SK-N-SH treated with all-trans-retinoic acid at 6 μM for 48 hours (cell line): Measurements from ENCODE around the gene DDX60.
A peak's percentile ranks its signal among the peaks of the same experiment; 100 is the strongest.

Source experiments
- ATAC-seq: fragments of 200-7000 bp; cut with Tn5 transposase; 3 replicates; pipeline ENCODE4 v1.9.1; 2020; ENCODE audit warnings: mild to moderate bottlenecking, moderate library complexity
- ARNTL ChIP-seq: fragments of 450-650 bp; formaldehyde crosslinking; IDR thresholded peaks from 2 replicates; pipeline ENCODE4 v1.5.0; 2020; ENCODE audit warnings: low read depth, mild to moderate bottlenecking, moderate library complexity, borderline replicate concordance
- BACH2 ChIP-seq: fragments of 250-450 bp; sonication (Bioruptor Pico); IDR thresholded peaks from 2 replicates; pipeline ENCODE4 v1.9.0; 2021; ENCODE audit warnings: mild to moderate bottlenecking, borderline replicate concordance
- CSDC2 ChIP-seq: fragments of 250-450 bp; sonication (Bioruptor Pico); IDR thresholded peaks from 2 replicates; pipeline ENCODE4 v1.5.0; 2020; ENCODE audit warnings: mild to moderate bottlenecking, moderate library complexity
- GLIS3 ChIP-seq: fragments of 250-450 bp; sonication (Bioruptor Pico); IDR thresholded peaks from 2 replicates; pipeline ENCODE4 v1.5.0; 2020; ENCODE audit warnings: mild to moderate bottlenecking, moderate library complexity
- ISL1 ChIP-seq: fragments of 250-450 bp; sonication (Bioruptor Pico); IDR thresholded peaks from 2 replicates; pipeline ENCODE4 v2.1.2; 2022; ENCODE audit warnings: mild to moderate bottlenecking, moderate library complexity
- OSR1 ChIP-seq: fragments of 250-450 bp; sonication (Bioruptor Pico); IDR thresholded peaks from 2 replicates; pipeline ENCODE4 v1.8.0; 2022; ENCODE audit warnings: moderate library complexity, mild to moderate bottlenecking, inconsistent platforms
- PPARA ChIP-seq: fragments of 250-450 bp; sonication (Bioruptor Pico); IDR thresholded peaks from 2 replicates; pipeline ENCODE4 v1.5.0; 2020; ENCODE audit warnings: mild to moderate bottlenecking, borderline replicate concordance
- RARB ChIP-seq: fragments of 250-450 bp; sonication (Bioruptor Pico); IDR thresholded peaks from 2 replicates; pipeline ENCODE4 v1.8.0; 2021; ENCODE audit warnings: mild to moderate bottlenecking, moderate library complexity
- TCF4 ChIP-seq: fragments of 250-450 bp; sonication (Bioruptor Pico); IDR thresholded peaks from 2 replicates; pipeline ENCODE4 v1.8.0; 2021; ENCODE audit warnings: mild to moderate bottlenecking, moderate library complexity, borderline replicate concordance
- TOX ChIP-seq: fragments of 250-450 bp; sonication (Bioruptor Pico); IDR thresholded peaks from 2 replicates; pipeline ENCODE4 v1.8.0; 2021; ENCODE audit warnings: mild to moderate bottlenecking, moderate library complexity, borderline replicate concordance
- ZC3H10 ChIP-seq: fragments of 250-450 bp; sonication (Bioruptor Pico); IDR thresholded peaks from 2 replicates; pipeline ENCODE4 v1.5.1; 2021; ENCODE audit warnings: mild to moderate bottlenecking, moderate library complexity
- ZFP3 ChIP-seq: fragments of 250-450 bp; sonication (Bioruptor Pico); IDR thresholded peaks from 2 replicates; pipeline ENCODE4 v1.5.0; 2020; ENCODE audit warnings: mild to moderate bottlenecking, moderate library complexity
- ZFP30 ChIP-seq: fragments of 450-650 bp; formaldehyde crosslinking; IDR thresholded peaks from 2 replicates; pipeline ENCODE4 v1.5.0; 2022; ENCODE audit warnings: mild to moderate bottlenecking, moderate library complexity
- ZNF565 ChIP-seq: fragments of 450-650 bp; formaldehyde crosslinking; conservative IDR thresholded peaks from 2 replicates; pipeline ENCODE4 v1.5.0; 2020; ENCODE audit warnings: low read depth, mild to moderate bottlenecking, moderate library complexity
- ZNF8 ChIP-seq: fragments of 450-650 bp; formaldehyde crosslinking; IDR thresholded peaks from 2 replicates; pipeline ENCODE4 v1.5.0; 2020; ENCODE audit warnings: mild to moderate bottlenecking, moderate library complexity
- TF ChIP-seq, protein P1 (sequence below): fragments of 250-450 bp; sonication (Bioruptor Pico); IDR thresholded peaks from 2 replicates; pipeline ENCODE4 v1.8.0; 2020; ENCODE audit warnings: mild to moderate bottlenecking, moderate library complexity, borderline replicate concordance
- TF ChIP-seq, protein P2 (sequence below): fragments of 250-450 bp; sonication (Bioruptor Pico); IDR thresholded peaks from 2 replicates; pipeline ENCODE4 v1.5.1; 2021; ENCODE audit warnings: mild to moderate bottlenecking, moderate library complexity
- TF ChIP-seq, protein P3 (sequence below): fragments of 250-450 bp; sonication (Bioruptor Pico); IDR thresholded peaks from 2 replicates; pipeline ENCODE4 v1.5.1; 2020; ENCODE audit warnings: low read depth, mild to moderate bottlenecking, moderate library complexity
- TF ChIP-seq, protein P4 (sequence below): fragments of 250-450 bp; sonication (Bioruptor Pico); IDR thresholded peaks from 2 replicates; pipeline ENCODE4 v1.5.0; 2020; ENCODE audit warnings: mild to moderate bottlenecking, moderate library complexity

Gene DDX60

DNA sequence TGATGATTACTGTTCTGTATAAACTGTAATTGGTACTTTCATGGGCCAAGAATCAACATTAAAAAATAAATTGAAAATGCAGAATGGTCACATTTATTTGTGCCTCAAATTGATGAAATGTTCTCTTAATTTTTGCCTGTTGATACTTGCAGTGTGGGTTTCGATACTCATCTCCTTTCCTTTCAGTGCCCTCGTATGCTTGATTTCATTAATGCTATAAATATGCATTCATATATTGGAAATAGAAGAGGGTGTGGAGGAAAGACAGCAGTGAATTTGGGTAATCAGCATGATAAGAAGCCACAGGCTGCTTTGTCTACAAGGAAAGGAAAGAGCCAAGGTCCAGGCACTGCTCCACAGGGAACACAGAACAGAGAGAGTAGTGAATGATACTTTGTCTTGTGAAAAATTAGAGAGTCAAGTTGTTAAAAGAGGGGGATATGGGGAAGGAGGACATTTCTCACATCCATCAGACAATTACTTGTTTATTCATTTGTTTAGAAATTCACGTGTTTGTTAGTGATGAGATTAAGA is 1.0 kb upstream of the DDX60 start:
- no peak for TF ChIP-seq PPARA (CRISPR knock-in tag)
- TF ChIP-seq CSDC2 (CRISPR knock-in tag): no peak
- no peak for TF ChIP-seq BACH2 (CRISPR knock-in tag)
- TF ChIP-seq ZC3H10 (CRISPR knock-in tag): no peak
- TF ChIP-seq, protein P1, sequence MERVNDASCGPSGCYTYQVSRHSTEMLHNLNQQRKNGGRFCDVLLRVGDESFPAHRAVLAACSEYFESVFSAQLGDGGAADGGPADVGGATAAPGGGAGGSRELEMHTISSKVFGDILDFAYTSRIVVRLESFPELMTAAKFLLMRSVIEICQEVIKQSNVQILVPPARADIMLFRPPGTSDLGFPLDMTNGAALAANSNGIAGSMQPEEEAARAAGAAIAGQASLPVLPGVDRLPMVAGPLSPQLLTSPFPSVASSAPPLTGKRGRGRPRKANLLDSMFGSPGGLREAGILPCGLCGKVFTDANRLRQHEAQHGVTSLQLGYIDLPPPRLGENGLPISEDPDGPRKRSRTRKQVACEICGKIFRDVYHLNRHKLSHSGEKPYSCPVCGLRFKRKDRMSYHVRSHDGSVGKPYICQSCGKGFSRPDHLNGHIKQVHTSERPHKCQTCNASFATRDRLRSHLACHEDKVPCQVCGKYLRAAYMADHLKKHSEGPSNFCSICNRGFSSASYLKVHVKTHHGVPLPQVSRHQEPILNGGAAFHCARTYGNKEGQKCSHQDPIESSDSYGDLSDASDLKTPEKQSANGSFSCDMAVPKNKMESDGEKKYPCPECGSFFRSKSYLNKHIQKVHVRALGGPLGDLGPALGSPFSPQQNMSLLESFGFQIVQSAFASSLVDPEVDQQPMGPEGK (CRISPR knock-in tag): no peak
- no peak for TF ChIP-seq TOX (CRISPR knock-in tag)
- TF ChIP-seq RARB: no peak
- TF ChIP-seq, protein P2, sequence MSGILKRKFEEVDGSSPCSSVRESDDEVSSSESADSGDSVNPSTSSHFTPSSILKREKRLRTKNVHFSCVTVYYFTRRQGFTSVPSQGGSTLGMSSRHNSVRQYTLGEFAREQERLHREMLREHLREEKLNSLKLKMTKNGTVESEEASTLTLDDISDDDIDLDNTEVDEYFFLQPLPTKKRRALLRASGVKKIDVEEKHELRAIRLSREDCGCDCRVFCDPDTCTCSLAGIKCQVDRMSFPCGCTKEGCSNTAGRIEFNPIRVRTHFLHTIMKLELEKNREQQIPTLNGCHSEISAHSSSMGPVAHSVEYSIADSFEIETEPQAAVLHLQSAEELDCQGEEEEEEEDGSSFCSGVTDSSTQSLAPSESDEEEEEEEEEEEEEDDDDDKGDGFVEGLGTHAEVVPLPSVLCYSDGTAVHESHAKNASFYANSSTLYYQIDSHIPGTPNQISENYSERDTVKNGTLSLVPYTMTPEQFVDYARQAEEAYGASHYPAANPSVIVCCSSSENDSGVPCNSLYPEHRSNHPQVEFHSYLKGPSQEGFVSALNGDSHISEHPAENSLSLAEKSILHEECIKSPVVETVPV (CRISPR knock-in tag): no peak
- TF ChIP-seq, protein P3, sequence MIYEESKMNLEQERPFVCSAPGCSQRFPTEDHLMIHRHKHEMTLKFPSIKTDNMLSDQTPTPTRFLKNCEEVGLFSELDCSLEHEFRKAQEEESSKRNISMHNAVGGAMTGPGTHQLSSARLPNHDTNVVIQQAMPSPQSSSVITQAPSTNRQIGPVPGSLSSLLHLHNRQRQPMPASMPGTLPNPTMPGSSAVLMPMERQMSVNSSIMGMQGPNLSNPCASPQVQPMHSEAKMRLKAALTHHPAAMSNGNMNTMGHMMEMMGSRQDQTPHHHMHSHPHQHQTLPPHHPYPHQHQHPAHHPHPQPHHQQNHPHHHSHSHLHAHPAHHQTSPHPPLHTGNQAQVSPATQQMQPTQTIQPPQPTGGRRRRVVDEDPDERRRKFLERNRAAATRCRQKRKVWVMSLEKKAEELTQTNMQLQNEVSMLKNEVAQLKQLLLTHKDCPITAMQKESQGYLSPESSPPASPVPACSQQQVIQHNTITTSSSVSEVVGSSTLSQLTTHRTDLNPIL (CRISPR knock-in tag): no peak
- TF ChIP-seq, all 23 proteins: peak for 0
- ATAC-seq: no peak

DNA sequence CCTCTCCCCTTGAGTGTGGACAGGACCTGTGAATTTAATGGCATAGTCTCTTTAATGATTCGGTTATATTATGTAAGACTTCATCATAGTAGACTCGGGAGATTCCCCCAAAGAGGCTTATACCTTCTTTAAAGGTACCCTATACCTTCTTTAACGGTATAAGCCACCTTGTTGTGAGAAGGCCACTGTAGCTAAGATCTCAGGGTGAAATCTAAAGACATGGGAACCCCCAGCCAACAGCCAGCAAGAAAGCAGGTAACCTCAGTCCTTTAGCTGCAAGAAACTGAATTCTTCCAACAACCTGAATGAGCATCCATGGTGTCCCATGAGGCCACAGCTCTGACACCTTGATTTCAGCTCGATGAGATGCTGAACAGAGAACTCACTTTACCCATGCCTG is 931 bp downstream of the DDX60 start:
- peak; percentile 12 for ATAC-seq
- TF ChIP-seq ZNF565 (CRISPR knock-in tag): no peak
- TF ChIP-seq GLIS3: no peak
- no peak for TF ChIP-seq RARB
- TF ChIP-seq, protein P3 (CRISPR knock-in tag): no peak
- TF ChIP-seq, protein P2 (CRISPR knock-in tag): no peak
- no peak for TF ChIP-seq ARNTL (CRISPR knock-in tag)

DNA sequence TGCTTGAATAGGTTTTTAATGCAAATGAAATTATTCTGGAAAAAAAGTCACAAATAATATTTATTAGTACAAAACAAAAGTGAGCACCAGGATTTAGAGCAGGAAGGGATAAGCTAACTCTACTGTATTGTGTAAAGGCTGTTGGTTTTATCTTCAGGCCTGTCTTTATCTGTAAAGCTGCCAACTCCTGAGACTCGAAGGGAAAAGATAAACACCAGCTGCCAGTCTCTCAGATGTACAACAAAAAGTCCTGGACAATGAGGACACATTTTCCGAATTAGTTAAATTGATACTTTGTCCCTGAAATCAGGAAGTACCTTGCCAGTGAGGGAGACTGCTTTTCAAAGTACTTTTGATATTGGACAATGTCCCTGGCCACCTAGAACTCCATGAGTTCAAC is 8.8 kb downstream of the DDX60 start:
- TF ChIP-seq TCF4 (CRISPR knock-in tag) (peak; percentile 33; the same call in 1 of the 2 replicates), OSR1 (no peak), ISL1 (0 out of 2 replicates have a peak, but pooled peaks have one; percentile 8)
- ATAC-seq: no peak; the same call in 2 of the 3 replicates

DNA sequence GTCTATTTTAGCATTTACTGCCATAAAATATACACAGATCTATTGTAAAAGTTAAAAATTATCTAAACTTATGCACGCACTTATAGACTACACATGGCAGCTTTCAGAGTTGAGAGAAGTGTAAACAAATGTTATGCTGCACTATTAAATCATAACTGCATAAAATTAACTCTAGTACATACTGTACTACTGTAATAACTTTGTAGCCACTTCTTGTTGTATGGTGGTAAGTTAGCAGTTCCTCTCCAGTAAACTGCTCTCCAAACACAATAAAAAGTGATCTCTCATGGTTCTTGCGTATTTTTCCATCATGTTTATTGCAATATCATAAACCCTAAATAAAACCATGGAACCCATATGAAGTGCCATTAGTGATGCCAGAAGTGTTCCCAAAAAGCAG is 9.6 kb downstream of the DDX60 start:
- no peak for ATAC-seq

DNA sequence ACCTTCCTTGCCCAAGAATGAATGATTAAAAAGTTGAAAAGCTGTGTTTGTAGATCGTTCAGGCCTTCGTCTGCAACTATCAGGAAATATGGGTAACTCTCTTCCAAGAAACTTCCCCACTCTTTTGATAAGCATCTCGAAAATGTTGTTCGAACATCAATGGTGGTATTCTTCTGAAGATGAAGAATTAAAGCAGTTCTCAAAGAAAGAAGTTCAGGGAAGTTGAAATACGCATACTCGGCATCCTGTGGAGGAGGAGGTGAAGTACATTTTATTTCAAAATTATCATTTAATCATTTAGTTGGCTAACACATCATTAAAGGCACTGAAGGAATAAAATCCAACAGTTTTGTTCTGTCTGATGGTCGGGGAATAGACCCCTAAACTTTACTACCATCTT is 12.1 kb downstream of the DDX60 start:
- no peak for ATAC-seq
- TF ChIP-seq OSR1: no peak
- TF ChIP-seq CSDC2 (CRISPR knock-in tag): no peak
- TF ChIP-seq ZFP30 (CRISPR knock-in tag): no peak
- TF ChIP-seq ZC3H10 (CRISPR knock-in tag): no peak
- TF ChIP-seq ZNF8 (CRISPR knock-in tag): no peak
- no peak for TF ChIP-seq ZNF565 (CRISPR knock-in tag)
- TF ChIP-seq, protein P4, sequence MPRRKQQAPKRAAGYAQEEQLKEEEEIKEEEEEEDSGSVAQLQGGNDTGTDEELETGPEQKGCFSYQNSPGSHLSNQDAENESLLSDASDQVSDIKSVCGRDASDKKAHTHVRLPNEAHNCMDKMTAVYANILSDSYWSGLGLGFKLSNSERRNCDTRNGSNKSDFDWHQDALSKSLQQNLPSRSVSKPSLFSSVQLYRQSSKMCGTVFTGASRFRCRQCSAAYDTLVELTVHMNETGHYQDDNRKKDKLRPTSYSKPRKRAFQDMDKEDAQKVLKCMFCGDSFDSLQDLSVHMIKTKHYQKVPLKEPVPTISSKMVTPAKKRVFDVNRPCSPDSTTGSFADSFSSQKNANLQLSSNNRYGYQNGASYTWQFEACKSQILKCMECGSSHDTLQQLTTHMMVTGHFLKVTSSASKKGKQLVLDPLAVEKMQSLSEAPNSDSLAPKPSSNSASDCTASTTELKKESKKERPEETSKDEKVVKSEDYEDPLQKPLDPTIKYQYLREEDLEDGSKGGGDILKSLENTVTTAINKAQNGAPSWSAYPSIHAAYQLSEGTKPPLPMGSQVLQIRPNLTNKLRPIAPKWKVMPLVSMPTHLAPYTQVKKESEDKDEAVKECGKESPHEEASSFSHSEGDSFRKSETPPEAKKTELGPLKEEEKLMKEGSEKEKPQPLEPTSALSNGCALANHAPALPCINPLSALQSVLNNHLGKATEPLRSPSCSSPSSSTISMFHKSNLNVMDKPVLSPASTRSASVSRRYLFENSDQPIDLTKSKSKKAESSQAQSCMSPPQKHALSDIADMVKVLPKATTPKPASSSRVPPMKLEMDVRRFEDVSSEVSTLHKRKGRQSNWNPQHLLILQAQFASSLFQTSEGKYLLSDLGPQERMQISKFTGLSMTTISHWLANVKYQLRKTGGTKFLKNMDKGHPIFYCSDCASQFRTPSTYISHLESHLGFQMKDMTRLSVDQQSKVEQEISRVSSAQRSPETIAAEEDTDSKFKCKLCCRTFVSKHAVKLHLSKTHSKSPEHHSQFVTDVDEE (CRISPR knock-in tag): no peak
- TF ChIP-seq, protein P2 (CRISPR knock-in tag): no peak
- TF ChIP-seq, all 23 proteins: peak for 0

More for the DNA sequence above, 9.6 kb downstream of the DDX60 start:
- no peak for TF ChIP-seq TOX (CRISPR knock-in tag)
- TF ChIP-seq ZFP3 (CRISPR knock-in tag): no peak
- no peak for TF ChIP-seq BACH2 (CRISPR knock-in tag)
- TF ChIP-seq RARB: no peak
- no peak for TF ChIP-seq CSDC2 (CRISPR knock-in tag)
